Left lung (tissue), 10 donors: ENCODE measurements around the gene ASTL. TPM values are rescaled to one million over a fixed set of nuclear protein-coding genes. Genes with fewer than 3 reads are reported as not detected.

Experiments
- ATAC-seq: fragments of 200-7000 bp; cut with Tn5 transposase; one replicate; pipeline ENCODE4 v1.9.1; 2020; ENCODE audit warnings: moderate library complexity
- DNase-seq, 4 donors: peaks; one replicate each; pipeline ENCODE4 v3.0.0-alpha.2; 2013 to 2020
- H3K27ac ChIP-seq, 2 donors: fragments of 200-600 bp; sonication (generic) in 1 of 2; one replicate each; pipeline versions ENCODE4 v1.5.0 to v1.8.0; 2020 to 2021
- H3K27me3 ChIP-seq, 2 donors: fragments of 200-600 bp; sonication (generic) in 1 of 2; one replicate each; pipeline versions ENCODE4 v1.5.0 to v1.8.0; 2020 to 2021
- H3K36me3 ChIP-seq, 2 donors: fragments of 200-600 bp; sonication (generic) in 1 of 2; one replicate each; pipeline versions ENCODE4 v1.5.0 to v1.8.0; 2020 to 2021
- H3K4me1 ChIP-seq, 2 donors: fragments of 200-600 bp; one replicate each; pipeline ENCODE4 v1.8.0; 2021
- H3K4me3 ChIP-seq, 2 donors: fragments of 200-600 bp; sonication (generic) in 1 of 2; one replicate each; pipeline versions ENCODE4 v1.5.0 to v1.8.0; 2020 to 2021; ENCODE audit warnings: mild to moderate bottlenecking in 1 of 2
- H3K9me3 ChIP-seq, 2 donors: fragments of 200-600 bp; sonication (generic) in 1 of 2; one replicate each; pipeline versions ENCODE4 v1.5.0 to v1.8.0; 2020 to 2021
- CTCF ChIP-seq, 2 donors: fragments of 200-600 bp; sonication (generic) in 1 of 2; IDR thresholded peaks; one replicate each; pipeline versions ENCODE4 v1.5.0 to v1.8.0; 2021; ENCODE audit warnings: antibody characterized with exemption in 2 of 2
- intact Hi-C, 2 donors: fragments of 100-400 bp; cut with DNase I; formaldehyde crosslinking; loops; one replicate each; pipeline versions ENCODE4 v1.11.2 to v1.14.2; 2022
- polyA plus RNA-seq, 6 donors: library from polyadenylated mRNA; unstranded; fragments of 120-200 nt; gene quantifications; one replicate each; pipeline ENCODE4 v1.2.1, GENCODE V29; 2013; ENCODE audit not compliant: insufficient read length in 6 of 6
- total RNA-seq, 2 donors: library from RNA; stranded (reverse); fragmentation: NEBNext Ultra II Directional; extraction: Animal tissue kit (Norgen Biotek cat#: 25700); gene quantifications; one replicate each; pipeline ENCODE4 v1.2.1, GENCODE V29; 2021
- donor health status: DM: no; HTN: yes; CAD: no.
- donor health status: DM: no; HTN: no; CAD: no.

The ASTL gene
- total and polyA plus RNA-seq, 8 donors = 0.11 to 0.30 (median 0.21) TPM; not detected in 3

GRCh38 chr2:96092951-96093350 is 45.4 kb downstream of the ASTL start:
- intact Hi-C loops = no loop called here
- Histone ChIP-seq H3K36me3 (no peaks in the 10 kb centered on the region), H3K27ac (no peak overlapping the region), H3K4me1 (no peaks in the 10 kb centered on the region), H3K9me3 (no peaks in the 10 kb centered on the region), H3K27me3 (peaks cover 0 to 9% of the 10 kb centered on the region in 2 donors), H3K4me3 (no peak overlapping the region)
- DNase-seq = no peak
- ATAC-seq = no peak
- no peak for TF ChIP-seq CTCF (IDR thresholded peaks at IDR 0.05)

- intact Hi-C loops = no loop called here
- ATAC-seq (no peak), DNase-seq (no peak)
- Histone ChIP-seq H3K4me3 (no peak overlapping the region), H3K27ac (no peak overlapping the region), H3K4me1 (no peaks in the 10 kb centered on the region), H3K27me3 (peaks cover 0 to 9% of the 10 kb centered on the region in 2 donors), H3K36me3 (no peaks in the 10 kb centered on the region), H3K9me3 (no peaks in the 10 kb centered on the region)
- no peak for TF ChIP-seq CTCF (IDR thresholded peaks at IDR 0.05)
Observed at GRCh38 chr2:96092573-96092877, 45.8 kb downstream of the ASTL start.

GRCh38 chr2:96091711-96092572 is 46.4 kb downstream of the ASTL start:
- H3K36me3 ChIP-seq = no peaks in the 10 kb centered on the region
- H3K27me3 ChIP-seq = peaks cover 0 to 9% of the 10 kb centered on the region in 2 donors
- H3K27ac ChIP-seq = no peak overlapping the region
- intact Hi-C loops = no loop called here
- DNase-seq (peak in 1 of 4 donors; percentile 20), ATAC-seq (no peak)
- TF ChIP-seq CTCF (IDR thresholded peaks at IDR 0.05) = no peak
- H3K4me3 ChIP-seq = no peak overlapping the region
- H3K4me1 ChIP-seq = no peaks in the 10 kb centered on the region
- no peaks in the 10 kb centered on the region for H3K9me3 ChIP-seq

- no peak for TF ChIP-seq CTCF (IDR thresholded peaks at IDR 0.05)
- Histone ChIP-seq H3K27ac (no peak overlapping the region), H3K9me3 (no peaks in the 10 kb centered on the region), H3K4me1 (no peaks in the 10 kb centered on the region), H3K36me3 (no peaks in the 10 kb centered on the region), H3K27me3 (peaks cover 0 to 9% of the 10 kb centered on the region in 2 donors), H3K4me3 (no peak overlapping the region)
- DNase-seq = peak in 1 of 4 donors; percentile 24
- no peak for ATAC-seq
- intact Hi-C loops = no loop called here
Observed at GRCh38 chr2:96091141-96091710, 47.1 kb downstream of the ASTL start.

- H3K4me1 ChIP-seq = no peaks in the 10 kb centered on the region
- intact Hi-C loops = no loop called here
- no peak overlapping the region for H3K27ac ChIP-seq
- DNase-seq (no peak), ATAC-seq (no peak)
- no peaks in the 10 kb centered on the region for H3K9me3 ChIP-seq
- no peak overlapping the region for H3K4me3 ChIP-seq
- no peak for TF ChIP-seq CTCF (IDR thresholded peaks at IDR 0.05)
- peaks cover 0 to 9% of the 10 kb centered on the region in 2 donors for H3K27me3 ChIP-seq
- no peaks in the 10 kb centered on the region for H3K36me3 ChIP-seq
Observed at GRCh38 chr2:96090196-96090926, 47.9 kb downstream of the ASTL start.
